ENCODE data around the gene OR8S1. TPM values are rescaled to one million over a fixed set of nuclear protein-coding genes. Genes with fewer than 3 reads are reported as not detected.
A peak's percentile ranks its signal among the peaks of the same experiment; 100 is the strongest.
"Not testable (repeated sequence)": the region's sequence is repeated elsewhere in the genome, so short reads cannot be mapped to it uniquely, and the experiment has no call there.

OR8S1 gene
- total RNA-seq, 1 experiment from 2014 or later, result not detected

DNA sequence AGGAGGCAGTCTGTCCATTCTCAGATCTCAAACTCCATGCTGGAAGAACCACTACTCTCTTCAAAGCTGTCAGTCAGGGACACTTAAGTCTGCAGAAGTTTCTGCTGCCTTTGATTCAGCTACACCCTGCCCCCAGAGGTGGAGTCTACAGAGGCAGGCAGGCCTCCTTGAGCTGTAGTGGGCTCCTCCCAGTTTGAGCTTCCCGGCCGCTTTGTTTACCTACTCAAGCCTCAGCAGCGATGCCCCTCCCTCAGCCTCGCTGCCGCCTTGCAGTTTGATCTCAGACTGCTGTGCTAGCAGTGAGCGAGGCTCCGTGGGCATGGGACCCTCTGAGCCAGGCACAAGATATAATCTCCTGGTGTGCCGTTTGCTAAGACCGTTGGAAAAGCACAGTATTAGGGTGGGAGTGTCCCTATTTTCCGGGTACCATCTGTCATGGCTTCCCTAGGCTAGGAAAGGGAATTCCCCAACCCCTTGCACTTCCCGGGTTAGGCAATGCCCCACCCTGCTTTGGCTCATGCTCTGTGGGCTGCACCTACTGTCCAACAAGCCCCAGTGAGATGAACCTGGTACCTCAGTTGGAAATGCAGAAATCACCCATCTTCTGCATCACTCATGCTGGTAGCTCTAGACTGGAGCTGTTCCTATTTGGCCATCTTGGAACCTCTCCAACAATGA lies 28.4 kb downstream of the OR8S1 start:
- H3K36me3 Mint-ChIP-seq (ENCODE audit: insufficient read depth, unreplicated experiment); intact Hi-C loops (cut with micrococcal nuclease; ENCODE audit: unreplicated experiment); BruUV-seq (replicated peaks); H3K27ac Mint-ChIP-seq (ENCODE audit: unreplicated experiment); H3K4me1 Mint-ChIP-seq (ENCODE audit: low read depth, unreplicated experiment); H3K9me3 Mint-ChIP-seq (ENCODE audit: low read depth, unreplicated experiment): not testable (repeated sequence)
- peak; percentile 35 for DNase-seq
- Mint-ChIP-seq H3K27me3 (ENCODE audit: unreplicated experiment) (peaks cover 53% of the 10 kb centered on the region), H3K4me3 (ENCODE audit: low read depth, unreplicated experiment) (peak overlapping the region; percentile 64)
- CTCF ChIA-PET, result interaction anchor here (0.6 kb wide), 1 partner anchor 323 kb away, joined by 3 read pairs; no protein-coding TSS in a partner anchor

DNA sequence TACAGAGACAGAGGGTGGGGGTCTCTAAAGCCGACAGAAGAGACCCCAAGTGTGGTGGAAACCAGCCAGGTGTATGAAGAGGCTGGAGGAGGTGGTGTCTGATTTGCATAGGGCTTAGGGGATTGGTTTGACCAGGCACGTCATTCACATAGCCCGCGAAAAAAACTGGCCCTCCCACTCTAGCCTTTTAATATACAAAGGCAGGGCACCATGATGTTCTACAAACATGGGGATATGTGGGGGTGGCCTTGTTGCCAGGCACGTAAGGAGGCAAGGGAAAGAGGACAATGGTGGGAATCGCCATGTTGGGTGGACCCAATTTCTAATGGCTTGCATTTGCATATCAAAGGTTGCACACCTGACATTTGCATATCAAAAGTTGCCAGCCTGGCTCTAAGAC lies 31.2 kb downstream of the OR8S1 start:
- Mint-ChIP-seq H3K27me3 (ENCODE audit: unreplicated experiment) (peaks cover 45% of the 10 kb centered on the region), H3K4me1 (ENCODE audit: low read depth, unreplicated experiment) (no peaks in the 10 kb centered on the region), H3K9me3 (ENCODE audit: low read depth, unreplicated experiment) (peaks cover 3% of the 10 kb centered on the region), H3K36me3 (ENCODE audit: insufficient read depth, unreplicated experiment) (no peaks in the 10 kb centered on the region), H3K27ac (ENCODE audit: unreplicated experiment) (no peak overlapping the region), H3K4me3 (ENCODE audit: low read depth, unreplicated experiment) (no peak overlapping the region)
- CTCF ChIA-PET, result no interaction called here
- TF ChIP-seq CTCF (IDR thresholded peaks at IDR 0.05; ENCODE audit: unreplicated experiment), result no peak
- BruUV-seq (replicated peaks), result no TSS peak
- intact Hi-C loops (cut with micrococcal nuclease; ENCODE audit: unreplicated experiment), result no loop called here
- no peak for DNase-seq

DNA sequence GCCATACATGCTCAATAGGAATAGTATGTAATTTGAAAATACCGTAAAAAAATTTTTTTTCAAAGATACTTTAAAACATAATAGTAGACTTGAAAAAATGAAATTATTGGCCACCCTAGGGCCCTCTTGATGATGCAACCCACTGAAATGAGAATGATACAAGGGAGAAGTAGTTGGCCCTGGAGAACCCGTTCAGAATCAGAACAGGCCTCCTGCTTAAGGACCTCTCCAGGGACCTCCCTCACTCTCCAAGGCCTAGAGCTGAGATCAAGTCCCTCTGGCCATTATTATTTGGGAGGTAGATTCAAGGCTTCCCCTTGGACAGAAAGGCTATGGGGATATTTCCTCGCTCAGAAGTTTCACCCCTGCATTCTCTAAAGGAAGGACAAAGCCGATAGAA lies 32.5 kb downstream of the OR8S1 start:
- CTCF ChIA-PET, result no interaction called here
- Mint-ChIP-seq H3K4me3 (ENCODE audit: low read depth, unreplicated experiment) (no peak overlapping the region), H3K36me3 (ENCODE audit: insufficient read depth, unreplicated experiment) (no peaks in the 10 kb centered on the region), H3K27ac (ENCODE audit: unreplicated experiment) (no peak overlapping the region), H3K9me3 (ENCODE audit: low read depth, unreplicated experiment) (peaks cover 3% of the 10 kb centered on the region), H3K4me1 (ENCODE audit: low read depth, unreplicated experiment) (no peaks in the 10 kb centered on the region), H3K27me3 (ENCODE audit: unreplicated experiment) (peaks cover 45% of the 10 kb centered on the region)
- intact Hi-C loops (cut with micrococcal nuclease; ENCODE audit: unreplicated experiment), result no loop called here
- no TSS peak for BruUV-seq (replicated peaks)
- no peak for TF ChIP-seq CTCF (IDR thresholded peaks at IDR 0.05; ENCODE audit: unreplicated experiment)
- no peak for DNase-seq

- CTCF ChIA-PET, result no interaction called here
- H3K4me1 Mint-ChIP-seq (ENCODE audit: low read depth, unreplicated experiment), result no peaks in the 10 kb centered on the region
- no peak overlapping the region for H3K4me3 Mint-ChIP-seq (ENCODE audit: low read depth, unreplicated experiment)
- no peaks in the 10 kb centered on the region for H3K36me3 Mint-ChIP-seq (ENCODE audit: insufficient read depth, unreplicated experiment)
- H3K9me3 Mint-ChIP-seq (ENCODE audit: low read depth, unreplicated experiment), result no peaks in the 10 kb centered on the region
- no peak for DNase-seq
- intact Hi-C loops (cut with micrococcal nuclease; ENCODE audit: unreplicated experiment), result no loop called here
- no peak for TF ChIP-seq CTCF (IDR thresholded peaks at IDR 0.05; ENCODE audit: unreplicated experiment)
- peaks cover 53% of the 10 kb centered on the region for H3K27me3 Mint-ChIP-seq (ENCODE audit: unreplicated experiment)
- H3K27ac Mint-ChIP-seq (ENCODE audit: unreplicated experiment), result no peak overlapping the region
- no TSS peak for BruUV-seq (replicated peaks)
These were observed 42.3 kb downstream of the OR8S1 start for GRCh38 chr12:48567731-48568130.

- peaks cover 43% of the 10 kb centered on the region for H3K27me3 Mint-ChIP-seq (ENCODE audit: unreplicated experiment)
- H3K4me3 Mint-ChIP-seq (ENCODE audit: low read depth, unreplicated experiment), result no peak within 1 kb of the TSS
- no peak for TF ChIP-seq CTCF (IDR thresholded peaks at IDR 0.05; ENCODE audit: unreplicated experiment)
- no TSS peak for BruUV-seq (replicated peaks)
- H3K4me1 Mint-ChIP-seq (ENCODE audit: low read depth, unreplicated experiment), result no peaks in the 10 kb centered on the region
- no peaks in the 10 kb centered on the region for H3K36me3 Mint-ChIP-seq (ENCODE audit: insufficient read depth, unreplicated experiment)
- CTCF ChIA-PET, result no interaction called here
- peaks cover 2% of the 10 kb centered on the region for H3K9me3 Mint-ChIP-seq (ENCODE audit: low read depth, unreplicated experiment)
- H3K27ac Mint-ChIP-seq (ENCODE audit: unreplicated experiment), result no peak within 1 kb of the TSS
- DNase-seq, result no peak
- intact Hi-C loops (cut with micrococcal nuclease; ENCODE audit: unreplicated experiment), result no loop called here
These were observed 44.5 kb downstream of the OR8S1 start, which contains the start of gene LALBA for GRCh38 chr12:48569946-48570345. TSS of gene LALBA (minus strand) at chr12:48570046. CDS start at chr12:48570020, 26 bp downstream.

Data from Calu3 (cell line).